ENCODE measurements around the gene TRPC6.
"Not testable (repeated sequence)": the region's sequence is repeated elsewhere in the genome, so short reads cannot be mapped to it uniquely, and the experiment has no call there.

TRPC6 gene

DNA sequence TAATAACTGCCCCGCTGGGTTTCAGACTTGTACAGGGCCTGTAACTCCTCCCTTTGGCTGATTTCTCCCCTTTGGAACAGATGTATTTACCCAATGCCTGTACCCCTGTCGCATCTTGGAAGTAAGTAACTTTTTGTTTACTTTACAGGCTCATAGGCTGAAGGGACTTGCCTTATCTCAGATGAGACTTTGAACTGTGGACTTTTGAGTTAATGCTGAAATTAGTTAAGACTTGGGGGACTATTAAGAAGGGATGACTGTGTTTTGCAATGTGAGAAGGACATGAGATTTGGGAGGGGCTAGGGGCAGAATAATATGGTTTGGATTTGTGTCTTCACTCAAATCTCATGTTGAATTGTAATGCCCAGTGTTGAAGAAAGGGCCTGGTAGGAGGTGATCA lies 62.0 kb downstream of the TRPC6 start:
- DNase-seq = no peak

DNA sequence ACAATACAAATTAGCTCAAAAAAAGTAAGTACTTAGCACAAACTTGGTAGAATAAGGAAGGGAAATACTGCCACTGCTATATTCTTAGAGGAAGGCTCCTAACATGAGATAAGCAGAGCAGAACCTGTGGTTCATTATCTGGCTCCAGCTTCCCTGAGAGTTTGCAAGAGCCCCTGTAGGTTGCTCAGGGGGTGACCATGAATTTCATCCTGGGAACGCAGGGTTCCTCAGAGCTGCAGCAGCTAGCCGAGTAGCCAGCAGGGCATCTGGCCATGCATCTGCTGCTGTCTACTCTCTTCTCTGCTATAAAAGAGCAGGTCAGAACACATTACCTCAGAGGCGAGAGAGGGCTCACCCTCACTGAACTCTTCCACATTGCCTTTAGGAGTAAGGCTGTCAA lies 67.3 kb downstream of the TRPC6 start:
- DNase-seq = no peak

DNA sequence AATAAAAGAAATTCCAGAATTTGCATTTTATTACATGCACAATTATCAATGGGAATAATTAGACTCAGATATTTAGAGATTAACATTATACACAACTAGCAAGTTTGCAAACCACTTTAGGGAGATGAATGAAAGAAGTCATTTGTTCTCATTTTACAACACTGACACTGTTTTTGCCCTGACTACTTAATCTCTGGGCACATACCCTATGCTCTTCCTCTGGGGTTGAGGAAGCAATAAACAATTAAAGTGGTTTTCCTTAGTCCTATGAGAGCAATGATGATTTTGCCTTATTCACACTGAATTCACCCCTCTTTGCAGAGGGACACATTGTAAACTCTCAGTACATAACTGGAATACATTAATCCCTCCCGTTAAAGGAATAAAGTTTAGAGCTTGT lies 72.7 kb downstream of the TRPC6 start:
- no peak for DNase-seq

DNA sequence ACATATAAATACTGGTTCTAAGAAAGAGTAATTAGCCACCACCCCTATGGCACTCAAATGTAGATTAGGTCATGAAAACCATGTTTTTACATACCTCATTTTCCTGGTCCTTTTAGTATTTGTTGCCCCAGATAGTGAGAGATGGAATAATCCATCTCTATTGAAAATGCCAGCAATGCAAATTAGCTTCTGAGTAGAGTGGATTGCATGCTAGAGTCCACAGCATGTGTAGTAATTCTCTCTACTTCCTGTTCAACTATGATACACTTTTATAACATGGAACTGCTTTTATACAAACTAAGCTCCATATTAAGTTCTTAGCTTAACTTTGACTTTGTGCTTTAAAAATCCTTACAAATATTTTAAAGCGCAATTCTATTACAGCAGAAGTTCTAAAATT lies 73.2 kb downstream of the TRPC6 start:
- no peak for DNase-seq

DNA sequence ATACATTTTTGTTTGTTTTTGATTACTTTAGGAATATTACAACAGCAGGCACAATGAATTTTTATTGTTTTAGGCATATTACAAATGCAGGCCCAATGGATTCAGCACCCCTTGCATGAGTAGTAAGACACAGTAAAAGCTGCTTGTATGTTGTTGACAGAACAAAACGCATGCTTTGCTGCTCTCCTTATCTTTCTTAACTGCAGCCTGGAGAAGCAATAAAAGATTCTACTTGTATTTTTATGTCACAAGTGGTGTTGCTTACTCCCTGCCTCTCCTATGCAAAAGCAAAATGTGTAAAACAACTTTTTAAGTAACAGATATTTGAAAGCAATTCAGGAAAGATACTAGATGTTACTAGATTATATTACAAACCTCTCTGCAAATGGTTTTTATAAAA lies 73.9 kb downstream of the TRPC6 start:
- DNase-seq = no peak

DNA sequence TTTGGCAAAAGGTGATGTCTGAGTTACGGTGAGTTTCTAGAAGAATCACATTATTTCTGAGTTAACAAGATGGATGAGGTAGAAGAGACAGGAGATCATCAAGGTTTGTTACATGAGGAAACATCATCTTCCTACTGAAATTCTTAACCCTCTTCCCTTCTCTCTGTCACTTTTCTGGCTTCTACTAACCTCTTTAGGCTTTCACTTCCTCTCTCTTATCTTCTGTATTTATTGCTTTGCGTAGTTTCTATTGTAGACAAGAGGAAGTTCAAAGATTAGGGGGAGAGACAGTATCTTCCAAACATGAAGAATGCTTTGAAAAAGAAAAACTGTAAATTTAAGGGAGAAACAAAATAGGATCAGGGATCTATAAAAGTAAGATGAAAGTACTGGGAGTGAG lies 75.4 kb downstream of the TRPC6 start:
- DNase-seq = no peak

DNA sequence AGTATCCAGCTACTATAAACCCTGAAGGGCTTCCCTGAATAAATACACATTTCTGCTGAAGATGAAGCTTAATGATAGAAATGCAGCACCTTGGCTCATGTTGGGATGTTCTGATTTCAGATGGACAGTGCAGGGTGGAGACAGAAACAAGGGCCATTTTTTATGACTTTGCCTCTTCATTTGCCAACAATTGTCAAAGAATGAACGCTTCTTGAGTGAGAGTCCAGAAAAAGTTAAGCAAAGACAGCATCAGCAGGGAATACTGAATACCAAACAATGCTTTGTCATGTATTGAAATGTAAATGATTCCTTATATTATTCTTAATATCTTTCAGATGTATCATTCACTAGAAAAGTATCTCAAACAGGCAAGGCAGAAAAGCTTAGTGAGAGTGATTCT lies 84.9 kb downstream of the TRPC6 start:
- no peak for DNase-seq

DNA sequence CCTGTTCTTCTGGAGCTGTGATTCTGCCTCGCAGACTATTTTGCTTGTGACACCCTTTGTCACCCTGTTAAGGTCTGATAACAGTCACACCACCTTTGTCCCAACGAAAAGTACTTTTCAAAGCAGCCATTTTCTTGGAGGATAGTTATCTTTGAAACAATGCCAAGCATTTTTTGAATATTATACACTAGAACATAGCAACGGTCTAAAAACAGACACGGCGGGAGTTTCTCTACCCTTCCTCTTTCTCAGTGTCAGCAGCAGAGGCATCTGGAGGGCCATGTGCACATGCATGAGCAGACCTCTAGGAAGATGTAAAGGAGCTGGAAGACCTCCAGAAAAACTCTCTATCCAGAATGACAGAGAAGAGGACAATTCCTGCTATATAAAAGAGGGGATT lies 86.5 kb downstream of the TRPC6 start:
- DNase-seq = no peak

DNA sequence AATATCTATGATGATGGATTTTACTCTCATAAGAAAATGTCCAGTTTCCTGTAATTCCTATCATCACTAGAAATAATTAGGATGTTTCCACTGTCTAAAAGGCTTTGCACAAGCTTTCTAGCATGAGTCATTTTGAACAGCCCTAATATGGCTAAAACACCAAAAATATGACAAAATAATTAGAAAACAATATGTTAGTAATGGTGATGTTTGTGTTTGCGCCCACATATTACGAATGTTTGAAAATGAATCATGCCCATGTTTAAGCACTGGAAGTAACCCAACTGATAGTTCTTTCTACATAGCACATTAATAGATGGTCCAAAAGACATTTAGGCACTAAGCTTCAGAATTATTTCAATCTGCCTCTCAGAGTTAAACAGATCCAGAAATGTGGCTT lies 96.0 kb downstream of the TRPC6 start:
- DNase-seq = no peak

DNA sequence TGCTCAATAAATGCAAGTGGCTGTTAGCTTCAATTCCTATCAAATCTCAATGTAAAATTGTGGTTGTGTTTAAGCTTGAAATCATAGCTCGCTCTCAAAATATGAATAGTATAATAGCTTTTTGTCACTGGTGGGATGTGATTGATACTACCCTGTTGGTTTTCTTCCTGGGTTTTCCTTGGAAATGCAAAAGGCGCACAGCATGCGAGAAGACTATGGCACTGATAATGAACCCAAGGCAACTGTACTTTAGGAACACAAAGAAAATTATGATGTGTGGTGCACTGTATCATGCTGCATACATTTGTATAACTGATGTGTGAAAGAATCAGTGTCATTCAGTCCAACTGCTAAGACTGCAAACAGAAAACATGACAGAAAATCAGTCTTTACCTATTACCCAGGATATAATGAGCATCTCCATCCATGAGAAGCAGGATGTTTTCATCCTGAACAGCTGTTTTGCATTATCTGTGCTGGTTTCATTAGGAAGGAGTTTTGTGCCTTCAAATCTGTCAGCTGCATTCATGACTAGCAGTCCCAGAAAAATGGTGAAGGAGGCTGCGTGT lies 101.2 kb downstream of the TRPC6 start:
- DNase-seq = no peak

DNA sequence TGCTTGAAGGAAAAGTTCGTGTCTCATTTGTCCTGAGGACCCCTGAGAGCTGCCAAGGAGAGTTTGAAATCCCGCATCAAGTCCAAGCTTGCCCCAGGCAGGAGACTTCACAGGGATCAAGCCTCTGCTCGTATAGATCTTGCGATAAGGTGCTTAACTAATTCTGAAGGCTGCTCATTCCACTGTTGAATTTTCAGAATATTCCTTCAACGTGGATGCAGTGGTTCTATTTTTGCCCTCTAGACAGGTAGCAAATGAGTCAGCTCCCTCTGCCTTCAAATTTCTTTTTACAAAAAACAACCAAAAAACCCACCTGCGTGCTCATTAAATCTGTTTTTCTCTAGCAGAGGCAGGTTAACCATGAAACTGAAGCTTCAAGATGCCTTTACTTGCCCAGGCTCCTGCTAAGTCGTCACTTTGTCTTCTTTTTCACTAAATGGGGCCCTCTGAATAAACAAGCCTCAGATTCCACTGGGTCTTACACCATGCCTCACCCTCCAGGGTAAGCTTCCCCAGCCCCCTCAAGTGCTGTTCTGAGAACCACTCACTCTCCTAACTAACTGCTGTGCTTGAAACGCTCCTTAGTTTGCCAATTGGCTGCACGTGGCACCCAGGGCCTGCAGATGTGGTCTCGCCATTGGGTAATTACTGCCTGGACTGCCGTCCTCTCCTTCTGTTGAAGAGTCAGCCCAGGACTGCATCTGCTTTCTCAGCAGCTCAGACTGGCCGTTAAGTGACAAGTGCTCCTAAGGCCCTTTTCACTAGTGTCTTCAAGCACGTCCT lies 105.0 kb downstream of the TRPC6 start:
- DNase-seq = no peak

DNA sequence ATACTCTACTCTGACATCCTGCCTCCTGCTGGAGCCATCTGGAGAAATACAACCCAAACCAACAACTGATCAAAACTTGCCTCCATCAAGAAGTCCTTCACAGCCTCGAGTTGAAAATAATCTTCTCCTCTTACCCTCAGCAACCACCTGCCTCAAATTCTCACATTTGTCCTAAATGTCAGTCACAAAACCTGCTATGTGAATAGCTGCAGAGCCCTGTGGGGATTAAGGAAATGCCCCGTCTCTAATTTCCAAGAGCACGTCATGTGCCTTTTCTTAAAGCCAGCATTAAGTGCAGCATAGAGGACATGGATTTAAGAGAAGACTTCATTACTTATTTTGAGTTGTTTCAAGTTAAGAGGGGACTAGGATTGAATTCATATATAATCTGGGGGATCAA lies 105.9 kb downstream of the TRPC6 start:
- DNase-seq = no peak

DNA sequence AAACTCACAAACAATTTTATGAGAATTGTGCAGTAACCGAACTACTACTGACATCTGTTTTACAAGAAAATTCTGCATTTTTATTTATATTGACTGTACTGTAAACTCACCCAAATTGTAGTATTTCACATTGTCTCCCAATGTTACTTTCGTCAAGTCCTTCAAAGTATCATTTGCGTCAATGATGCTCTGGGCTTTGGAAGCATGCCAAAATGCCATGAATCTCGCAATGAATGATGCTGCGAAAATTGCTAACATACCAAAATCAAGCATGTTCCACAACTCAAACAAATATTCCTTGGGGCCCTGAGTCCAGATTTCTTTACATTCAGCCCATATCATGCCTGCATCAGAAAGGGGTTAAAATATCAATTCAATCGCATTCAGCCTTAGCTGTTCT lies 107.6 kb downstream of the TRPC6 start:
- no peak for DNase-seq

DNA sequence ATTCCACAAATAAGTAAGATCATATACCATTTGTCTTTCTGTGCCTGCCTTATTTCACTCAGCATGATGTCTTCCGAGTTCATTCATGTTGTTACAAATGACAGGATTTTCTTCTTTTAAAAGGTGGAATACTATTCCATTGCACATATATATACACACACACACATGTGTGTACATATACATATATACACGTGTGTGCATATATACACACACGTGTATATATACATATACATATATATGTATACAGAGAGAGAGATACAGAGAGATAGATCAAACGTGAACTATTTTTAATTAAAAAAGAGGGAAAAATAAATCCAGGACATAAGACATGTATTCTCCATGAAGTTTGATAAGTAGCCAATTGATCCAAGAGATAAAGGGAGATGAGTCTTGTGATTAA lies 108.1 kb downstream of the TRPC6 start:
- DNase-seq = no peak

DNA sequence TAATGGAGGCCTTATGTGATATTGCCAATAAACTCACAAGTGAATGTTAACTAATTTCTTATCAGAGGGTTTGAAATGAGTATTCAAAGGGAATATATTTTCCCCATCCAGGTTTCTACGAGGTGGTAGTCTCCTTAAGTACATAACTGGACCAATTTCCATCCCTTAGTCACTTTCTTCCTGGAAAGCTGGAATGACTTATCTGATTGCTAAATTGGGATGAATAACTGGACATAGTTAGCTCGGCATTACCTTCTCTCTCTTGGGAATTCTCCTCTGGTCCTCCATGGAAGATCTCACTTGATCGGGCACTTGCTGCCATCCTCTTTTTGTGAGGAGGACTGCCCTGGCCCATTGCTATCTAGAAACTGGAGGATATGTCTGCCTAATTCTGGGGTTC lies 109.1 kb downstream of the TRPC6 start:
- DNase-seq = no peak

DNA sequence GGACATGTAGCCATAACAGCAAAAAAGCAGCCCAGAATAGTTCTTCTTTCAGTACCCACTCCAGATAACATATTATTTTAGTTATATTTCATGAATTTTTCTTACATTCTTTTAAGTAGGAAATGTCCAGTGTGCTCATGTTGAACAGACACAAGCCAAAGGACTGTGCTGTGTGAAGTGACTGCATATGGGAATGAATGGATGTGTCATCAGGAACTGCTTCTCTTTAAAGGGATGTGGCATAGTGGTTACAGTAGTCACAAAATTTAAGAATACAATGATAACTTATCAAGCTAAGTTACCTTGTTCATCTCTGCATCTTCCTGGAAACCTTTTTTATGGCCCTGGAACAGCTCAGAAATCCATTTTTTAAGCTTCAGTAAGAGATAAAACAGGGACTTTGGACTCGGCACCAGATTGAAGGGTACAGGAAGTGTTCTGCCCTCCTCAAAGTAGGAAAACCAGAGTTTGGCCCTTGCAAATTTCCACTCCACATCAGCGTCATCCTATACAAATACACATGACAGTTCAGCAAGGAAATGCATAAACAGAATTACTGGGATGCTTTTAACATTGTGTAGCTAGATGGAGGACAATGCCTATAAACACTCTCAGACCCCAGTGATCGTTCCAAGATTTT lies 112.8 kb downstream of the TRPC6 start:
- DNase-seq = no peak

DNA sequence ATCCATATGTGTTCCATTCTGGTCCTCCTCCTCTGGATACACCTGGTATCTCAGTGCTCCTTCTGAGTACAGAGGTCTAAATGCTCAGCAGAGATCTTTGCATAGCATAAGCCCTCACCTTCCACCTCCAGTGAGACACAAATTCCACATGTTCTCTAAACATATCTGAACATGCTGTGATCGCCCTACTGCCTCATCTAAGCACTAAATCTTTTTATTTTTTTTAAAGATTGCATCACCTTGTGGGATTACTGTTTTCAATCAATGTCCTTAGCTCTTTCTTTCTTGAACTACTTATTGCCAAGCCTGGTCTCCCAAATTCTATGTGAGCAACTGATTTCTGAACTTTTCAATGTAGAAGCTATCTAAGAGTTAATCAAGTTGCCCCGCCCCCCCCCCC lies 113.4 kb downstream of the TRPC6 start:
- DNase-seq = no peak

DNA sequence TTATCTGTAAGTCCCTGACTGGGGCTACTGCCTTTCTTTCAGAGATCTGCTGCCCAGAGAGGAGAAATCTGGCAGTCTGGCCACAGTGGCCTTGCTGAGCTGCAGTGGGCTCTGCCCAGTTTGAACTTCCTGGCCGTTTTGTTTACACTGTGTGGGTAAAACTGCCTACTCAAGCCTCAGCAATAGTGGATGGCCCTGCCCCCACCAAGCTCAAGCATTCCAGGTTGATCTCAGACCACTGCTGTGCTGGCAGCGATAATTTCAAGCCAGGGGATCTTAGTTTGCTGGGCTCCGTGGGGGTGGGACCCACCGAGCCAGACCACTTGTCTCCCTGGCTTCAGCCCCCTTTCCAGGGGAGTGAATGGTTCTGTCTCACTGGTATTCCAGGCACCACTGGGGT lies 117.5 kb downstream of the TRPC6 start:
- DNase-seq = no peak

DNA sequence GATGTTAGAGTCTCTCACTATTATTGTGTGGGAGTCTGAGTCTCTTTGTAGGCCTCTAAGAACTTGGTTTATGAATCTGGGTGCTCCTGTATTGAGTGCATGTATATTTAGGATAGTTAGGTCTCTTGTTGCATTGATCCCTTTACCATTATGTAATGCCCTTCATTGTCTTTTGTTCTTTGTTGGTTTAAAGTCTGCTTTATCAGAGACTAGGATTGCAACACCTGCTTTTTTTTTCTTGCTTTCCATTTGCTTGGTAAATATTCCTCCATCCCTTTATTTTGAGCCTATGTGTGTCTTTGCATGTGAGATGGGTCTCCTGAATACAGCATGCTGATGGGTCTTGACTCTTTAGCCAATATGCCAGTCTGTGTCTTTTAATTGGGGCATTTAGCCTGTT lies 119.4 kb downstream of the TRPC6 start:
- DNase-seq = not testable (repeated sequence)

DNA sequence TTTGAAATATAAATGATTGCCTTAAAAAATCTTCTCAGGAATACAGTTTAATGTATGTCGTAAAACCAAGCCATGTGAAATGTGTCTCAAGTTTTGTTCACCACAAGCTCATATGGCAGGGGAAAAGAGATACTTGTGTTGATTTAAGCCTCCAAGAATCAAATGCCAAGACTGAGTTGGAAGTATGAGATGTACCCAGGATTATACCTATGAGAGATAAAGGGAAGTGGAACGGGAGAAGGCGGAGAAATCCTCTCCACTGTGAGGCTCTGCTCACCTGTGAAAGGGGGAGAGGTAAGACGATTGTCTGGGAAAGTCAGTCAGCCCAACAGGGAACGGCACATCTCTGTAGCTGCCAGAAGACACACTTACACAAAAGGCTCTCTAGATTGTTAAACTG lies 124.8 kb downstream of the TRPC6 start:
- DNase-seq = no peak

DNA sequence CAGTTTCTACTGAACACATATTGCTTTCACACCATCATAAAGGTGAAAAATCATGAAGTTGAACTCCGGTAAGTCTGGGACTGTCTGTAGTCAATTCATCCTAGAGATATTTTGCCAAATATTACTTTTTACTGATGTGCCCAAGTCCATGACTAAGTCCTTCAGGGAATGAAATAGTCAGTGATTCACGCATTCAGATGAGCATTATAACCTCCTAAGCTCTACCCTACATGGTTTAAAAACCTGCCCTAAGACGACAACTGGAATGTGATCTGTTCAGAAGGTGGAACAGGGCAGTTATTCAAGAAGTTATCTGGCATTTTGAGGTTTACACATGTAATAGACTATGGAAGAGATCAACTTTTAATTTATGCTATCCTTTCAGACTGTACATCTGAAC lies 125.6 kb downstream of the TRPC6 start:
- DNase-seq = no peak

DNA sequence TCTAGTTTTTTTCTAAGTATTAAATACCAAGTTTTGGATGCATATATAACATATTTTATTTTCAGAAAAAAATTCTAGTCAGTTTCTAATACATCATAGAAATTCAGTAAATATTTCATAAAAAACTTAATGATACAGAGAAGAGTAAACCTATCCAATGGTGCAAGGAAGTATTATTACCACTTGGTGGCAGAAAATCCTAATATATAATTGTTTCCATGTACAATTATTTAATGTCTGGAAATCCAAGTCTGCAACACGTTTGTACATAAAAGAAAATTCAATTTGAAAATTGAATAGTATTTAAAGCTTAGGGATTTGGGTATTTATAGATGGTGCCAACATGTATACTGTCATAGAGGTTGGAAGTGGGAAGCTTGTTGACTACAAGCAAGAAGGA lies 127.0 kb downstream of the TRPC6 start:
- DNase-seq = peak in 1 of 2 experiments; percentile 35

DNA sequence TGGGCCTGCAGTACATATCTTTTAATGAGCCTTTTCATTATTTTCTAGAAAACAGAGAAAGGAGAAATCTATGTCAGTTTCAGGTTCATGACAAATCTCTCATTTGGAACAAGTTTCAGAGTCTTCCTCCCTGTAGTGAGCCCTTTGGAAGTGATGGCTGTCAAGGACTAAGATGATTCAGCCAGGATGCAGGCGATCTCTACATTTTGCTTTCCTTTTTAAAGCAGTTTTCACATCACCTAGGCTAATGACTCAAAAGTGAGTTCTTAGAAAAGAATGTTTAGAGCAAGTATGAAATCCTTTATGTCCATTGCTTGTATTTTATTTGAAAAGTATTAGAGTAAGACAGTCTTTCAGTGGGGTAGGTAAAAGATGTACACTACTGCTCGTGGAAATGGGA lies 130.1 kb downstream of the TRPC6 start:
- no peak for DNase-seq

DNA sequence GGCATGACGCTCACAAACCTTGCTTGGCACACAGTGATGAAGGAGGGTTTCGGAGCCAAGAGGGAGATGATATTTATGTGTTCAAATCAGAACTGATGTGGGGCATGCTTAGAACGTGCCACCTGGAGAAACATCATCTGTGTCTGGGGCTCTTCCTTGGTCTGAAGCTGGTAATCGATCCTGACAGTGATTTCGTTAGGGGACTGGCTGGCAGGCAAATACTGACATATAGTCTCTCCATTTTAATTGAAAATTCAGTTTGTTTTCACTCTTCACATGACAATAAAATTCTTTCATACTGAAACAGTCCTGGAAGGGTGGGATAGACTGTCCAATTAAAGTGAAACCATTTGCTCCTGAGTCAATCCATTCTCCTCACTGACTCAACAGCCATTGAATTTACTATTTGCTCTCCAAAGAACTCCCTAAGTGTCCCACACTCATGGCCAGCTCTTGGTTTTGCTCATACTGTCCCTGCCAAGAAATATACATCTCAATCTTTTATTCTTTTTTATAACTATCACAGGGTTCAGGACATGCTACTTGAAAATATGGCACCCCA lies 134.8 kb downstream of the TRPC6 start:
- no peak for DNase-seq

All from NCI-H526 (cell line).